HEK293 (cell line): ENCODE data around the gene CRYGN.

Experiments used
- CTCF ChIA-PET: fragments of 350-600 bp; formaldehyde crosslinking; extraction: SDS; loops from one replicate; lab custom pipeline; 2021; ENCODE audit warnings: antibody characterized with exemption; lab: Yijun Ruan, JAX
- POLR2A ChIA-PET: fragments of 300-600 bp; formaldehyde crosslinking; extraction: SDS; loops from one replicate; lab custom pipeline; 2020; ENCODE audit warnings: antibody characterized with exemption, inconsistent platforms; lab: Yijun Ruan, JAX
- H3K27ac ChIP-seq: fragments of 200-500 bp; sonication (Bioruptor generic); 2 replicates; pipeline ENCODE4 v1.5.1; 2014; ENCODE audit warnings: low read depth, low read length, control low read depth, inconsistent platforms; ENCODE audit errors: extremely low read depth
- H3K36me3 ChIP-seq, 2 experiments: fragments of 200-500 bp in 1 of 2; sonication (Bioruptor generic) in 1 of 2; 1 replicate in 1 of 2; 2 replicates in 1 of 2; pipeline ENCODE4 v1.5.1; 2014 to 2017; ENCODE audit warnings: inconsistent platforms in 2 of 2, low read length in 2 of 2; ENCODE audit not compliant: control insufficient read depth in 2 of 2, insufficient read depth in 1 of 2
- H3K4me1 ChIP-seq: fragments of 200-500 bp; sonication (Bioruptor generic); 2 replicates; pipeline ENCODE4 v1.5.1; 2014; ENCODE audit warnings: mild to moderate bottlenecking, low read length, inconsistent platforms; ENCODE audit not compliant: control insufficient read depth, insufficient read depth
- H3K4me3 ChIP-seq: 2 replicates; pipeline ENCODE4 v1.5.1; 2011; ENCODE audit warnings: low read depth, mild to moderate bottlenecking, control low read depth, low read length, moderate library complexity
- H3K9me3 ChIP-seq: fragments of 200-500 bp; sonication (Bioruptor generic); 2 replicates; pipeline ENCODE4 v1.5.1; 2014; ENCODE audit warnings: low read depth, low read length, inconsistent platforms; ENCODE audit not compliant: control insufficient read depth, insufficient read depth
- EGR2 ChIP-seq: fragments of 450-650 bp; formaldehyde crosslinking; IDR thresholded peaks from 2 replicates; pipeline ENCODE4 v1.5.1; 2016; ENCODE audit warnings: low read depth, missing biosample characterization, missing genetic modification characterization
- KLF1 ChIP-seq: fragments of 450-650 bp; formaldehyde crosslinking; IDR thresholded peaks from 2 replicates; pipeline ENCODE4 v1.5.1; 2016; ENCODE audit warnings: missing biosample characterization, missing genetic modification characterization
- OSR2 ChIP-seq: fragments of 450-650 bp; formaldehyde crosslinking; IDR thresholded peaks from 2 replicates; pipeline ENCODE4 v1.5.1; 2016; ENCODE audit warnings: missing biosample characterization, missing genetic modification characterization
- SCRT1 ChIP-seq: fragments of 450-650 bp; formaldehyde crosslinking; IDR thresholded peaks from 2 replicates; pipeline ENCODE4 v1.5.1; 2016; ENCODE audit warnings: missing biosample characterization, missing genetic modification characterization, borderline replicate concordance
- SETDB1 ChIP-seq: IDR thresholded peaks from one replicate; pipeline ENCODE4 v1.6.1; 2017; ENCODE audit warnings: mild to moderate bottlenecking, low read length, moderate library complexity, mixed read lengths; ENCODE audit not compliant: insufficient read length
- TRIM28 ChIP-seq: IDR thresholded peaks from 2 replicates; pipeline ENCODE4 v1.6.1; 2011; ENCODE audit warnings: low read length, control low read depth, borderline replicate concordance
- WT1 ChIP-seq: fragments of 450-650 bp; formaldehyde crosslinking; IDR thresholded peaks from 2 replicates; pipeline ENCODE4 v1.5.1; 2016; ENCODE audit warnings: missing biosample characterization, missing genetic modification characterization
- ZNF10 ChIP-seq: fragments of 450-650 bp; formaldehyde crosslinking; IDR thresholded peaks from 2 replicates; pipeline ENCODE4 v1.5.1; 2017; ENCODE audit warnings: missing biosample characterization, missing genetic modification characterization
- ZNF341 ChIP-seq: fragments of 450-650 bp; formaldehyde crosslinking; IDR thresholded peaks from 2 replicates; pipeline ENCODE4; 2016; ENCODE audit warnings: low read depth, missing biosample characterization, missing genetic modification characterization
- ZNF398 ChIP-seq: fragments of 450-650 bp; formaldehyde crosslinking; IDR thresholded peaks from 2 replicates; pipeline ENCODE4 v1.5.1; 2017; ENCODE audit warnings: missing biosample characterization, missing genetic modification characterization
- ZNF600 ChIP-seq: fragments of 450-650 bp; formaldehyde crosslinking; IDR thresholded peaks from 2 replicates; pipeline ENCODE4 v1.5.1; 2016; ENCODE audit warnings: missing biosample characterization, missing genetic modification characterization
- ZNF677 ChIP-seq: fragments of 450-650 bp; IDR thresholded peaks from 2 replicates; pipeline ENCODE4 v1.5.0; 2018; ENCODE audit warnings: missing biosample characterization, mild to moderate bottlenecking, missing genetic modification characterization, moderate library complexity
- ZNF76 ChIP-seq: fragments of 450-650 bp; formaldehyde crosslinking; IDR thresholded peaks from 2 replicates; pipeline ENCODE4; 2016; ENCODE audit warnings: low read depth, missing biosample characterization, missing genetic modification characterization, borderline replicate concordance
- ZSCAN16 ChIP-seq: fragments of 450-650 bp; formaldehyde crosslinking; IDR thresholded peaks from 2 replicates; pipeline ENCODE4 v1.5.1; 2016; ENCODE audit warnings: missing biosample characterization, missing genetic modification characterization
- ZSCAN5A ChIP-seq: fragments of 450-650 bp; formaldehyde crosslinking; IDR thresholded peaks from 2 replicates; pipeline ENCODE4 v1.5.1; 2016; ENCODE audit warnings: missing biosample characterization, missing genetic modification characterization
- TF ChIP-seq, protein P1 (sequence below): fragments of 450-650 bp; formaldehyde crosslinking; IDR thresholded peaks from 2 replicates; pipeline ENCODE4 v1.5.1; 2016; ENCODE audit warnings: missing biosample characterization, missing genetic modification characterization
- TF ChIP-seq, protein P2 (sequence below): fragments of 450-650 bp; formaldehyde crosslinking; IDR thresholded peaks from 2 replicates; pipeline ENCODE4 v1.5.1; 2016; ENCODE audit warnings: missing biosample characterization, missing genetic modification characterization, low read depth

CRYGN gene

GRCh38 chr7:151442776-151443496 is 3.0 kb upstream of the CRYGN start:
- CTCF ChIA-PET, result interaction anchor here (1.0 to 1.5 kb wide), 4 partner anchors 9 to 74 kb away, joined by 3 to 5 read pairs (median 4); no protein-coding TSS in a partner anchor
- H3K9me3 ChIP-seq, result no peaks in the 10 kb centered on the region
- no peak overlapping the region for H3K27ac ChIP-seq
- TF ChIP-seq ZSCAN5A (tag by site-specific recombination), result no peak
- TF ChIP-seq ZNF600, result no peak
- peak; percentile 18 for TF ChIP-seq SETDB1
- TF ChIP-seq, protein P1, sequence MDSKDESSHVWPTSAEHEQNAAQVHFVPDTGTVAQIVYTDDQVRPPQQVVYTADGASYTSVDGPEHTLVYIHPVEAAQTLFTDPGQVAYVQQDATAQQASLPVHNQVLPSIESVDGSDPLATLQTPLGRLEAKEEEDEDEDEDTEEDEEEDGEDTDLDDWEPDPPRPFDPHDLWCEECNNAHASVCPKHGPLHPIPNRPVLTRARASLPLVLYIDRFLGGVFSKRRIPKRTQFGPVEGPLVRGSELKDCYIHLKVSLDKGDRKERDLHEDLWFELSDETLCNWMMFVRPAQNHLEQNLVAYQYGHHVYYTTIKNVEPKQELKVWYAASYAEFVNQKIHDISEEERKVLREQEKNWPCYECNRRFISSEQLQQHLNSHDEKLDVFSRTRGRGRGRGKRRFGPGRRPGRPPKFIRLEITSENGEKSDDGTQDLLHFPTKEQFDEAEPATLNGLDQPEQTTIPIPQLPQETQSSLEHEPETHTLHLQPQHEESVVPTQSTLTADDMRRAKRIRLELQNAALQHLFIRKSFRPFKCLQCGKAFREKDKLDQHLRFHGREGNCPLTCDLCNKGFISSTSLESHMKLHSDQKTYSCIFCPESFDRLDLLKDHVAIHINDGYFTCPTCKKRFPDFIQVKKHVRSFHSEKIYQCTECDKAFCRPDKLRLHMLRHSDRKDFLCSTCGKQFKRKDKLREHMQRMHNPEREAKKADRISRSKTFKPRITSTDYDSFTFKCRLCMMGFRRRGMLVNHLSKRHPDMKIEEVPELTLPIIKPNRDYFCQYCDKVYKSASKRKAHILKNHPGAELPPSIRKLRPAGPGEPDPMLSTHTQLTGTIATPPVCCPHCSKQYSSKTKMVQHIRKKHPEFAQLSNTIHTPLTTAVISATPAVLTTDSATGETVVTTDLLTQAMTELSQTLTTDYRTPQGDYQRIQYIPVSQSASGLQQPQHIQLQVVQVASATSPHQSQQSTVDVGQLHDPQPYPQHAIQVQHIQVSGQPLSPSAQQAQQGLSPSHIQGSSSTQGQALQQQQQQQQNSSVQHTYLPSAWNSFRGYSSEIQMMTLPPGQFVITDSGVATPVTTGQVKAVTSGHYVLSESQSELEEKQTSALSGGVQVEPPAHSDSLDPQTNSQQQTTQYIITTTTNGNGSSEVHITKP, result peak; percentile 45
- TF ChIP-seq, protein P2, sequence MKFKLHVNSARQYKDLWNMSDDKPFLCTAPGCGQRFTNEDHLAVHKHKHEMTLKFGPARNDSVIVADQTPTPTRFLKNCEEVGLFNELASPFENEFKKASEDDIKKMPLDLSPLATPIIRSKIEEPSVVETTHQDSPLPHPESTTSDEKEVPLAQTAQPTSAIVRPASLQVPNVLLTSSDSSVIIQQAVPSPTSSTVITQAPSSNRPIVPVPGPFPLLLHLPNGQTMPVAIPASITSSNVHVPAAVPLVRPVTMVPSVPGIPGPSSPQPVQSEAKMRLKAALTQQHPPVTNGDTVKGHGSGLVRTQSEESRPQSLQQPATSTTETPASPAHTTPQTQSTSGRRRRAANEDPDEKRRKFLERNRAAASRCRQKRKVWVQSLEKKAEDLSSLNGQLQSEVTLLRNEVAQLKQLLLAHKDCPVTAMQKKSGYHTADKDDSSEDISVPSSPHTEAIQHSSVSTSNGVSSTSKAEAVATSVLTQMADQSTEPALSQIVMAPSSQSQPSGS (tag by site-specific recombination), result no peak
- no peak for TF ChIP-seq SCRT1 (tag by site-specific recombination)
- no peak for TF ChIP-seq ZNF398 (tag by site-specific recombination)
- peak; percentile 35; the same call in 1 of the 2 replicates for TF ChIP-seq TRIM28
- POLR2A ChIA-PET, result no interaction called here
- no peak overlapping the region for H3K4me3 ChIP-seq
- no peaks in the 10 kb centered on the region for H3K4me1 ChIP-seq
- H3K36me3 ChIP-seq, result no peaks in the 10 kb centered on the region

DNA sequence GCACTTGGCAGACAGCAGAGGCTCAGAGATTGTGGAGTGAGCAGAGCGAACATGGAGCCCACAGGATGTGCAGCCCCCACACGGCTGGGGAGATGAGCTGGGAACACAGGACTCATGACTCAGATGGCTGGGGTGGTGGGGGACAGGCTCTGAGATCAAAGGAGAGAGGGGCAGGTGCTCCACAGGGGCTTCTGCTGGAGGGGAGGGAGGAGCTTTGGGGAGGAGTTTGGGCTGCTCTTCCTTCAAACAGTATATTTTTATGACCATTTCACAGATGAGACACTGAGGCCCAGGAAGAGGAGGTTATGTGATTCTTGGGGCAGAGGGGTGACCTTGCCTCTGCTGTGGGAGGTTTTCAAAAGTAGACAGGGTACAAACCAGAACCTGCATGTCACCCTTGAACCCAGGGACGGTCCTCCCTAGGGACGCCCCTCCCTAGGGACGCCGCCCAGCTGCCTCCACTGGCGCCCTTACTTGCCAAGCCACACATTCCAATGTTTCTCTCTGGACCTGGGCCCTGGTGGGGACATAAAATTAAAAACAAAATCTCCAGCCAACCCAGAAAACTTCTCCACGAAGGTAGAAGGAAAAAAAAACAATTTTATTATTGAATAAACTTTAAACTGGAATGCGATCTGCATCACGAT is 981 bp upstream of the CRYGN start:
- H3K36me3 ChIP-seq, result no peaks in the 10 kb centered on the region
- ChIA-PET POLR2A (interaction anchor here (1.2 kb wide), 1 partner anchor 79 kb away, joined by 4 read pairs; the partner anchor contains the start of gene RHEB), CTCF (no interaction called here)
- no peaks in the 10 kb centered on the region for H3K9me3 ChIP-seq
- 0 out of 2 replicates have a peak, but pooled peaks have one; percentile 25 for TF ChIP-seq KLF1 (tag by site-specific recombination)
- TF ChIP-seq OSR2 (tag by site-specific recombination), result no peak
- TF ChIP-seq EGR2 (tag by site-specific recombination), result 0 out of 2 replicates have a peak, but pooled peaks have one; percentile 24
- no peak for TF ChIP-seq WT1 (tag by site-specific recombination)
- TF ChIP-seq ZNF76 (tag by site-specific recombination), result 0 out of 2 replicates have a peak, but pooled peaks have one; percentile 8
- TF ChIP-seq ZNF10 (tag by site-specific recombination), result no peak
- no peak for TF ChIP-seq ZNF677 (tag by site-specific recombination)
- TF ChIP-seq ZNF341, result peak; percentile 50; the same call in 1 of the 2 replicates
- TF ChIP-seq ZSCAN16, result 0 out of 2 replicates have a peak, but pooled peaks have one; percentile 30
- H3K4me1 ChIP-seq, result no peaks in the 10 kb centered on the region
- H3K27ac ChIP-seq, result no peak overlapping the region
- H3K4me3 ChIP-seq, result no peak overlapping the region
